CD4-positive, CD25-positive, alpha-beta regulatory T cell (primary cell): ENCODE results near the gene ASB1. TPM values are rescaled to one million over a fixed set of nuclear protein-coding genes. Genes with fewer than 3 reads are reported as not detected.
A peak's percentile ranks its signal among the peaks of the same experiment; 100 is the strongest.
"Not testable (repeated sequence)": the region's sequence is repeated elsewhere in the genome, so short reads cannot be mapped to it uniquely, and the experiment has no call there.

Experiments
- ATAC-seq, 2 donors: fragments of 150-1000 bp; cut with Tn5 transposase; one replicate each; pipeline ENCODE4 v1.10.0; 2021; ENCODE audit warnings: low read depth in 2 of 2, moderate number of reproducible peaks in 2 of 2, moderate library complexity in 1 of 2
- DNase-seq, 3 donors: peaks; one replicate each; pipeline versions ENCODE4 v3.0.0 to v3.0.0-alpha.2; 2012 to 2022; ENCODE audit warnings: mixed read lengths in 1 of 3
- H3K27ac ChIP-seq: one replicate; pipeline ENCODE4 v1.7.0; 2013; ENCODE audit warnings: mild to moderate bottlenecking, low read length; ENCODE audit not compliant: insufficient read depth, poor library complexity, severe bottlenecking
- H3K27me3 ChIP-seq: one replicate; pipeline ENCODE4 v1.7.0; 2013; ENCODE audit warnings: low read length; ENCODE audit not compliant: control insufficient read depth, insufficient read depth
- H3K36me3 ChIP-seq: one replicate; pipeline ENCODE4 v1.7.0; 2013; ENCODE audit warnings: mild to moderate bottlenecking, low read length, moderate library complexity; ENCODE audit not compliant: control insufficient read depth, insufficient read depth
- H3K4me1 ChIP-seq: 2 replicates; pipeline ENCODE4 v1.7.0; 2013; ENCODE audit warnings: mild to moderate bottlenecking, low read length; ENCODE audit not compliant: insufficient read depth, control insufficient read depth, poor library complexity, severe bottlenecking
- H3K4me3 ChIP-seq: one replicate; pipeline ENCODE4 v1.7.0; 2013; ENCODE audit warnings: low read depth, mild to moderate bottlenecking, low read length, moderate library complexity
- H3K9me3 ChIP-seq, 2 experiments: 1 replicate in 1 of 2; 2 replicates in 1 of 2; pipeline ENCODE4 v1.7.0; 2013; ENCODE audit warnings: low read length in 2 of 2, mild to moderate bottlenecking in 1 of 2, moderate library complexity in 1 of 2; ENCODE audit not compliant: control insufficient read depth in 2 of 2
- H3K27ac Mint-ChIP-seq, 3 donors: one replicate each; pipeline ENCODE4 v1.8.0; 2020 to 2022; ENCODE audit warnings: mild to moderate bottlenecking in 3 of 3, mixed read lengths in 3 of 3, moderate library complexity in 2 of 3
- H3K27me3 Mint-ChIP-seq: one replicate; pipeline ENCODE4 v1.8.0; 2022; ENCODE audit warnings: mild to moderate bottlenecking, mixed read lengths
- H3K36me3 Mint-ChIP-seq: one replicate; pipeline ENCODE4 v1.8.0; 2020; ENCODE audit warnings: mixed read lengths
- H3K4me1 Mint-ChIP-seq, 4 donors: one replicate each; pipeline ENCODE4 v1.8.0; 2020 to 2022; ENCODE audit warnings: mixed read lengths in 4 of 4, mild to moderate bottlenecking in 1 of 4
- H3K4me3 Mint-ChIP-seq, 4 donors: one replicate each; pipeline ENCODE4 v1.8.0; 2020 to 2022; ENCODE audit warnings: mild to moderate bottlenecking in 4 of 4, mixed read lengths in 4 of 4, moderate library complexity in 3 of 4
- H3K9me3 Mint-ChIP-seq, 7 donors: one replicate each; pipeline ENCODE4 v1.8.0; 2020 to 2022; ENCODE audit warnings: mixed read lengths in 7 of 7, mild to moderate bottlenecking in 3 of 7, moderate library complexity in 2 of 7
- polyA plus RNA-seq, 4 donors: library from polyadenylated mRNA; unstranded; fragments of 300-500 nt; fragmentation: Illumina TruSeq; gene quantifications; one replicate each; pipeline ENCODE4 v1.2.3, GENCODE V29; 2021
- total RNA-seq: library from RNA; stranded (reverse); gene quantifications from one replicate; pipeline ENCODE4 v1.2.3, GENCODE V29; 2022

The ASB1 gene
- total and polyA plus RNA-seq, 5 donors from 2014 or later, result 17.6 to 23.0 (median 21.7) TPM

DNA sequence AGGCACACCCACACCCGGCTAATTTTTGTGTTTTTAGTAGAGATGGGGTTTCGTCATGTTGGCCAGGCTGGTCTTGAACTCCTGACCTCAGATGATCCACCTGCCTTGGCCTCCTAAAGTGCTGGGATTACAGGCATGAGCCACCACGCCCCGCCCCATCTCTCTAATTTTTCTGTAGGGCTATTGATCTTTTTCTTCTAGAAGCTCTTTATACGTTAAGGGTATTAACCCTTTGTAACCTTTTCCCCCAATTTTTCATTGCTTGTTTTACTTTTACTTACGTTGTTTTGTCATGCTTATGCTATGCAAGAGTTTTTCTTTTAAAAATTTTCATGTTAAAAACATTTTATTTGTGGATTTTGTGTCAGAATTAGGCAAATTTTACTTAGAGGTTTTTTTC lies 15.5 kb downstream of the ASB1 start:
- H3K36me3 Mint-ChIP-seq, result peaks cover 65% of the 10 kb centered on the region
- ATAC-seq, result not testable (repeated sequence)
- peaks cover 51% of the 10 kb centered on the region for H3K36me3 ChIP-seq

GRCh38 chr2:238444242-238444641 lies 17.5 kb downstream of the ASB1 start:
- Histone ChIP-seq H3K4me1 (peaks cover 6% of the 10 kb centered on the region), H3K27me3 (no peaks in the 10 kb centered on the region), H3K27ac (no peak overlapping the region), H3K36me3 (peaks cover 63% of the 10 kb centered on the region), H3K4me3 (no peak overlapping the region), H3K9me3 (no peaks in the 10 kb centered on the region)
- Mint-ChIP-seq H3K4me3 (no peak overlapping the region), H3K9me3 (no peaks in the 10 kb centered on the region), H3K27ac (peak overlapping the region in 1 of 3 donors; percentile 49), H3K36me3 (peaks cover 64% of the 10 kb centered on the region), H3K4me1 (peaks cover 11 to 55% (median 29%) of the 10 kb centered on the region in 4 donors), H3K27me3 (no peaks in the 10 kb centered on the region)
- DNase-seq (no peak), ATAC-seq (no peak)

More for the DNA sequence above, 15.5 kb downstream of the ASB1 start:
- H3K27me3 Mint-ChIP-seq, DNase-seq, H3K27ac ChIP-seq, H3K27me3 ChIP-seq, H3K9me3 ChIP-seq, H3K9me3 Mint-ChIP-seq, H3K4me3 ChIP-seq: not testable (repeated sequence)
- Mint-ChIP-seq H3K4me1 (peaks cover 19 to 65% (median 38%) of the 10 kb centered on the region in 4 donors), H3K4me3 (peak overlapping the region in 1 of 4 donors; percentile 35), H3K27ac (peak overlapping the region in 1 of 3 donors; percentile 49)
- H3K4me1 ChIP-seq, result peaks cover 13% of the 10 kb centered on the region

DNA sequence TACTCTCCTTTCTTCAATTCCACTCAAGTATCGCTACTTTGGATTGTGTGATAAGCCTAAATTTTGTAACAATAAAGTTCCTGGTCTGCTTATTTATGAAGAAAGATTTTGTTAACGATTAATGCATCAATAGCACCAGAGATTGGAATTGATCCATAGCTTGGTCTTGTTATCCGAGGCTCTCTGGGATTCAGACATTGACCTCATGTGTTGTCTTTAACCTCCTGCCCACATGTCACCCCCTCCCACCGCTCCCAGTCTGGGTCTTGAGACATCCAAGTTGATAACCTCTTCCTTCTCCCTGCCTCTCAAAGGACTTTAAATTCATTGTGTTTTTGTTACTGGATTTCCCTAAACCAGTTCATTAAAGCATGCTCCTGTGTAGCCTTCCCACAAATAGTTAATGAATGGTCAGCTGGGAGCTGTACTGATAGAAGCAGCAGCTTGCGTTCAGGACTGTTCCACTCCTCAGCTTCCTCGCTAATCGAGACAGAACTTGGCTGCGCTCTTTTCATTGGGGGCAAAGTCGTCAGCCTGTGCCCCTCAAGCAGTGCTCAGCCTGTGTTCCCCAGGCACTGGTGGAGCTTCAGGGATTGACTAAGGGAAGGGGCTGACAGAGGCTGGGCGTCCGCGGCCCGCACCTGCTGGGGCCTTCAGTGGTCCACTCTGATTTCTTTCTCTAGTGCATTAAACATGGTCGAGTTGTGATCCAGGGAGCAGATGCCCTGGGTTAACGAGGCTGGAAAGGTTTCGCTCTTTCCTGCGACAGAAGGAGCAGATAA lies 18.9 kb downstream of the ASB1 start:
- Histone ChIP-seq H3K36me3 (peaks cover 76% of the 10 kb centered on the region), H3K9me3 (no peaks in the 10 kb centered on the region), H3K4me1 (no peaks in the 10 kb centered on the region), H3K27me3 (no peaks in the 10 kb centered on the region), H3K4me3 (no peak overlapping the region), H3K27ac (no peak overlapping the region)
- DNase-seq (no peak), ATAC-seq (no peak)
- H3K4me3 Mint-ChIP-seq, result no peak overlapping the region
- no peaks in the 10 kb centered on the region for H3K9me3 Mint-ChIP-seq
- H3K27ac Mint-ChIP-seq, result no peak overlapping the region
- H3K27me3 Mint-ChIP-seq, result no peaks in the 10 kb centered on the region
- peaks cover under 1 to 42% (median 19%) of the 10 kb centered on the region in 4 donors for H3K4me1 Mint-ChIP-seq
- H3K36me3 Mint-ChIP-seq, result peaks cover 66% of the 10 kb centered on the region

- Mint-ChIP-seq H3K4me1 (peaks cover 0 to 34% (median 13%) of the 10 kb centered on the region in 4 donors), H3K27me3 (no peaks in the 10 kb centered on the region), H3K4me3 (no peak overlapping the region), H3K36me3 (peaks cover 66% of the 10 kb centered on the region), H3K27ac (peak overlapping the region in 1 of 3 donors; percentile 50), H3K9me3 (no peaks in the 10 kb centered on the region)
- Histone ChIP-seq H3K4me3 (no peak overlapping the region), H3K27ac (no peak overlapping the region), H3K4me1 (no peaks in the 10 kb centered on the region), H3K9me3 (no peaks in the 10 kb centered on the region), H3K27me3 (no peaks in the 10 kb centered on the region), H3K36me3 (peaks cover 78% of the 10 kb centered on the region)
- ATAC-seq, result no peak
- no peak for DNase-seq
Measured at GRCh38 chr2:238446371-238446770, 19.6 kb downstream of the ASB1 start.

GRCh38 chr2:238448031-238448955 lies 21.6 kb downstream of the ASB1 start:
- Mint-ChIP-seq H3K27me3 (no peaks in the 10 kb centered on the region), H3K9me3 (no peaks in the 10 kb centered on the region), H3K36me3 (peaks cover 74% of the 10 kb centered on the region), H3K27ac (peak overlapping the region in 2 of 3 donors; percentile 64 to 66), H3K4me3 (no peak overlapping the region), H3K4me1 (peaks cover 0 to 18% (median 3%) of the 10 kb centered on the region in 4 donors)
- Histone ChIP-seq H3K27ac (no peak overlapping the region), H3K36me3 (peaks cover 88% of the 10 kb centered on the region), H3K9me3 (no peaks in the 10 kb centered on the region), H3K4me3 (no peak overlapping the region), H3K27me3 (no peaks in the 10 kb centered on the region), H3K4me1 (no peaks in the 10 kb centered on the region)
- DNase-seq (no peak), ATAC-seq (no peak)

DNA sequence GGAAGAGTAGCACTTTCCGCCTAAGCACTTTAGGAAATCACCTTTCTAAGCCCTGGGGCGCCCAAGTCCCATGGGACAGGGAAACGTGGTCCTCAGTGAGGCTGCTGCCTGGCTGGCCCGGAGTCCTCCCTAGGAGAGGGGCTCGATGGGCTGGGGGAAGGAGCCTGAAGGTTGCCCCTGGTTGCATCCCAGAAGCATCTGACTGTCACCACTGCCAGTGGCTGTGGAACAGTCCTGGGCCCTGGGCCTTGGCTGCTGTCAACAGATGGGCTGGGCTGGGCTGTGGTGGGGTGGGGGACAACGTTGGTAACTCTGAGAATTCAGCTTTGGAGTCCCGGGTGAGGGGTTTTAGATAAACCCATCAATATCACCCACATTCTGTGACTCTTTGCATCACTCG lies 22.5 kb downstream of the ASB1 start:
- H3K36me3 ChIP-seq, result peaks cover 81% of the 10 kb centered on the region
- no peaks in the 10 kb centered on the region for H3K4me1 ChIP-seq
- Mint-ChIP-seq H3K4me1 (peaks cover 0 to 11% (median under 1%) of the 10 kb centered on the region in 4 donors), H3K27ac (no peak overlapping the region), H3K36me3 (peaks cover 70% of the 10 kb centered on the region), H3K27me3 (no peaks in the 10 kb centered on the region), H3K9me3 (peaks cover 0 to under 1% (median 0%) of the 10 kb centered on the region in 7 donors), H3K4me3 (no peak overlapping the region)
- H3K9me3 ChIP-seq, result no peaks in the 10 kb centered on the region
- no peak overlapping the region for H3K4me3 ChIP-seq
- DNase-seq (no peak), ATAC-seq (no peak)
- no peaks in the 10 kb centered on the region for H3K27me3 ChIP-seq
- no peak overlapping the region for H3K27ac ChIP-seq

- Mint-ChIP-seq H3K4me1 (peaks cover 0 to 10% (median under 1%) of the 10 kb centered on the region in 4 donors), H3K4me3 (no peak overlapping the region), H3K27ac (no peak overlapping the region), H3K36me3 (peaks cover 64% of the 10 kb centered on the region), H3K9me3 (peaks cover 0 to 1% (median 0%) of the 10 kb centered on the region in 7 donors), H3K27me3 (no peaks in the 10 kb centered on the region)
- H3K27me3 ChIP-seq, result no peaks in the 10 kb centered on the region
- no peak overlapping the region for H3K27ac ChIP-seq
- ATAC-seq (no peak), DNase-seq (no peak)
- no peak overlapping the region for H3K4me3 ChIP-seq
- no peaks in the 10 kb centered on the region for H3K4me1 ChIP-seq
- peaks cover 74% of the 10 kb centered on the region for H3K36me3 ChIP-seq
- H3K9me3 ChIP-seq, result no peaks in the 10 kb centered on the region
Measured at GRCh38 chr2:238449909-238450417, 23.2 kb downstream of the ASB1 start.
